ENCODE measurements around the gene PEAK1.
"Not testable (repeated sequence)": the region's sequence is repeated elsewhere in the genome, so short reads cannot be mapped to it uniquely, and the experiment has no call there.

PEAK1 gene

DNA sequence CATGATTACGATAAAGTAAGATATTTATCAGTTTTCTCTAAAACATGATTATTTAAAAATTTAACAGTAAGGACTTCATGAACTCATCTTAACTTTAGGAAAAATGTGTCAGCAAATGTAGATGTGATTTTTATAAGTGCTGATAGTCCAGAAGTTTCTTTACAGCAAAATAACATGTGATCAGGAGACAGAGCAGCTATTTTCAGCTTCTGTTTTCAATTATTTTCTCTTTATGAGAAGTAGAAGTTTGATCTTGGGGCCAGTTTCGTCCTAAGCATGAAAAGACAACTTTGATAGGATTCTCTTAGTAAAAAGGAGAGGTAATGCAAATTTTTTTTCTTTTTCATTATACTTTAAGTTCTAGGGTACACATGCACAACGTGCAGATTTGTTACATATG is 252.5 kb downstream of the PEAK1 start:
- no peak for DNase-seq

DNA sequence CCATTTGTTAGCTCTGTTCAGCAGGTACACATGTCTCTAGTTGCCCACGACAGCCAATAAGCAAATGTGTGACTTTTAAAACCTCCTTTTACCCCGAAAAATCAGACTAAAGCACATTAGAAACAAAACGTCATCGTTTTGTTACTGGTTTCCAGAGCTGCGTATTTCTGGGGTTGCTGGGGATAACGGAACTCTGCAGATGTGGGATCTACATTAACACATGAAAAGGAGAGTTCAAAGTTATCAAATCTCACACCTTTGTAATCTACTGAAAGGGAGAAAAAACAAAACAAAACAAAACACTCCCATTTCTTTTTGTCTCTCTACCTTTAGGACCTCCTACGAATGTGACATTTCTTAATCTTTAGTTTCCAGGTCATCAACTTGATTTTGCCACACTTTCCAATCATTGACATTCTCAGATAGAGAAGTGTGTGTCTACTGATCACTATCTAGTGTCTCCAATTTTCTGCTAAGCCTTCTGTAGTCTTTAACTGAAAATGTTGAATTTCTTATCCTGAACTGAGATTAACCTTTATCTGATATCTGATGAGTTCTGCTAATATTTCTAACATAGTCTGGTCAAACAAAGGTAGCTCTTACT is 256.0 kb downstream of the PEAK1 start:
- no peak for DNase-seq

- no peak for DNase-seq
Observed at GRCh38 chr15:77162872-77163633, 256.9 kb downstream of the PEAK1 start.

DNA sequence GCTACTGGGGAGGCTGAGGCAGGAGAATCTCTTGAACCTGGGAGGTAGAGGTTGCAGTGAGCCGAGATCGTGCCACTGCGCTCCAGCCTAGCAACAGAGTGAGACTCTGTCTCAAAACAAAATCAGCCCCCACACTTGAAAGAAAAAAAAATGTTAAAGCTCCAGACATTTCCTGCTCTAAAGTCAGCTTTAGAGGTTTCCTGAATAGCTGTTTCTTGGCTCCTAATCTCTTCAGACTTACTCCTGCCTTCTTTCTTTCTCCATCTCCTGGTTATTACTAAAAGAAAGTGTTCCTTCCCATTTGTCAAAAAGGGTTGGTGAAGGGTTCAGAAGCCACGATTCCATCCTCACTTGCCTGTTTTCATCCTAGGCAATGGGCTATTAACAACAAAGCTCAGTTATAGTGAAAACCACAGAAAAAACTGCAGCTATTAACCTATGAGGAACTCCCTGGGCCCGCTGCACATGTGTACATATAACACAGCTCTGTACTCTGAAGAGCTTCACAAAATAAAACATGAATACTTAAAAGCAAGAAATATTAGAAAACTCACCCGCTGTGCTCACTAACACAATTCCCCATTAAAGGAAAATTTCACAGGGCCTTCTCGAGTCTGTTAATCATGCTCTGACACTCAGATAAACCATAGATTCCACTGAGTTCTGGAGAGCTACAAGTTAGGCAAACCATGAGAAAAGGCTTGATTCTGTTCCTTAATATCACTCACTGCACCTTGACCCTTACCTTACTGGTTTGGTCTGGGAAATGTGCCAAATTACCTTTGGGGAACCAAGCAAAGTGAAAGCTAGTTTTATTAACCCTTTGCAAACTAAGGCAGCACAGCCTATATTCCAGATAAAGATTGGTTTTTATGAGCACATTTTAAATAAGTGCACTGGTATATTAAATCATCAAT is 259.1 kb downstream of the PEAK1 start:
- no peak for DNase-seq

GRCh38 chr15:77156000-77156399 is 263.9 kb downstream of the PEAK1 start:
- not testable (repeated sequence) for DNase-seq

- no peak for DNase-seq
Observed at GRCh38 chr15:77148191-77148590, 271.7 kb downstream of the PEAK1 start.

DNA sequence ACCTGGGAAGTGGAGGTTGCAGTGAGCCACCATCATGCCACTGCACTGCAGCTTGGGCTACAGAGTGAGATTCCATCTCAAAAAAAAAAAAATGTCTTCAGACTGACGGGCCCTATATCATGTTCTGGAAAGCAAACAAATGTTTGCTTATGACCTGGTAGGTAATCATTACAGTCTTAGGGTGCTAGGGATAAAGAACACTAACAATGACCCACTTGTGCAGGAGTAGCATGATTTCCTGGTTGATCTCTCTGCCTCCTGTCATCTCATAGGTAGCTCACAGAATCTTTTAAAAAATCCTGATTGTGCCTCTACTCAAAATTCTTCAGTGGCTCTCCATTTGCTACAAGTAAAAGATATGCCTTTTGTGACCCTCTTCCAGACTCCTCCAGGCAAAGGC is 274.5 kb downstream of the PEAK1 start:
- DNase-seq, result no peak

- DNase-seq, result no peak
Observed at GRCh38 chr15:77144492-77145070, 275.3 kb downstream of the PEAK1 start.

- DNase-seq, result no peak
Observed at GRCh38 chr15:77144026-77144425, 275.9 kb downstream of the PEAK1 start.

- no peak for DNase-seq
Observed at GRCh38 chr15:77143616-77144015, 276.3 kb downstream of the PEAK1 start.

DNA sequence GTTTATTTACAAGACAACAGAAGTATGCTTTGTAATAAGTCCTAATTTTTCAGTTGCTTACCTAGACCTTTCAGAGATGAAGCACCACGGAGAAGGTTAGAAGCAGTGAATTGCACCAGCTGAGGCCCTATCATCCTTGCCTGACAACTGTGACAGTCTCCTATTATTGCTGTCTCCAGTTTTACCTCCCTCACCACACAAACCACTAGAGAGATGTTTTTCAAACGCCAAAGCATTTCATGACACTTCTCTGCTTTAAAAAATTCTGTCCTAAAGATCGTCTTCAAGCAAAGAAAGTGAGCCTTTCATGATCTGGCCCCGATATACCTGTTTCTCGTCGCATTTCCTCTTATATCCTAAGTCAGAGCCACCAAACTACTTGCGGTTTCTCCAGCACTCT is 276.7 kb downstream of the PEAK1 start:
- no peak for DNase-seq

- DNase-seq, result no peak
Observed at GRCh38 chr15:77140220-77140619, 279.7 kb downstream of the PEAK1 start.

DNA sequence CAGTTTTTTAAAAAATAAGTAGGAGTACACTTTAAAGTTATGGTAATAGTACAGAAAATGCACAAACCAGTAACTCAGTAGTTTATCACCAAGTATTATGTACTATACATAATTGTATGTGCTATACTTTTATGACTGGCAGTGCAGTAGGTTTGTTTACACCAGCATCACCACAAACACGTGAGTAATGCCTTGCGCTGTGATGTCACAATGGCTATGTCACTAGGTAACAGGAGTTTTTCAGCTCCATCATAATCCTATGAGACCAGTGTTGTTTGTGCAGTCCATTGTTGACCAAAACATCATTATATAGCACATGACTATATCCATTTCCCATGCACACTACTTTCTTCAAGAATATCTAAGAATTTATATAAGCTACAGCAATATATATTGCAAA is 280.6 kb downstream of the PEAK1 start:
- DNase-seq, result no peak

GRCh38 chr15:77138167-77138522 is 281.8 kb downstream of the PEAK1 start:
- DNase-seq, result no peak

GRCh38 chr15:77135181-77135580 is 284.7 kb downstream of the PEAK1 start:
- DNase-seq, result no peak

DNA sequence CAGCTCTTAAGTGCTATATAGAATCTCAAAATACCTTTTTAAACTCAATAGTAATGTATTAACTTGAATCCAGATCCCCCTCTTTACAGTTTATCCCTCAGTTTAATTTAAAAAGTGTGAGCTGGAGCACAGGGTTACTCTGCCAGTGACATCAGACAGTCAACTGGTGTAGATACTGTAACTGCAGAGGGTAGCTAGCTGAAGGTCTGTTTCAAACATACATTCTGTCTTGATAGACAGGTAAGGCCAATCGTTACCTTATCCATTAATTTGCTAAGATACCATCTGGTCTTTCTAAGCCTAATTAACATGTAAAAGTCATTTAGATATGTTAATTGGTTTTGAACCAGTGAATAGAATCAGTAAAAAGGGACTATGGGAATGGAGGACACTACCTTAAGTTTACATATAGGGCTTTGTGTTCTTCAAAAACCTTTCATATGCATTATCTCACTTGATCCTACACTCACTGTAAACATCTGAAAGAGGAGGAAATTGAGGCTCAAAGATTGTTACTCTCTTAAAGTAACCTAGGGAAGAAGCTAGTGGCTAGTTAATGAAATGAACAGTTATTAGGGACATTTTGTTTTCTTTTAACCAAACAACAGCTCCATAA is 289.5 kb downstream of the PEAK1 start:
- DNase-seq, result no peak

DNA sequence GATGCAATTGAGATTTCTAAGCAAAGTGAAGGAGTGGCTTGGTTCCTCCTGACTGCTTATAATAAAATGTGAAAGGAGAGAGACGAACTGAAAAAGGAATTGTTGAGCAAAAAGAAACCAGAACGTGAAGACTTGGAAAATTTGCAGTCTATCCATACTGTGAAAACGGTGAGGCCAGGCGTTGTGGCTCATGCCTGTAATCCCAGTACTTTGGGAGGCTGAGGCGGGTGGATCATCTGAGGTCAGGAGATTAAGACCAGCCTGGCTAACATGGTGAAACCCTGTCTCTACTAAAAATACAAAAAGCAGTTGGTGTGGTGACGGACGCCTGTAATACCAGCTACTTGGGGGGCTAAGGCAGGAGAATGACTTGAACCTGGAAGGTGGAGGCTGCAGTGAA is 292.3 kb downstream of the PEAK1 start:
- DNase-seq, result no peak

DNA sequence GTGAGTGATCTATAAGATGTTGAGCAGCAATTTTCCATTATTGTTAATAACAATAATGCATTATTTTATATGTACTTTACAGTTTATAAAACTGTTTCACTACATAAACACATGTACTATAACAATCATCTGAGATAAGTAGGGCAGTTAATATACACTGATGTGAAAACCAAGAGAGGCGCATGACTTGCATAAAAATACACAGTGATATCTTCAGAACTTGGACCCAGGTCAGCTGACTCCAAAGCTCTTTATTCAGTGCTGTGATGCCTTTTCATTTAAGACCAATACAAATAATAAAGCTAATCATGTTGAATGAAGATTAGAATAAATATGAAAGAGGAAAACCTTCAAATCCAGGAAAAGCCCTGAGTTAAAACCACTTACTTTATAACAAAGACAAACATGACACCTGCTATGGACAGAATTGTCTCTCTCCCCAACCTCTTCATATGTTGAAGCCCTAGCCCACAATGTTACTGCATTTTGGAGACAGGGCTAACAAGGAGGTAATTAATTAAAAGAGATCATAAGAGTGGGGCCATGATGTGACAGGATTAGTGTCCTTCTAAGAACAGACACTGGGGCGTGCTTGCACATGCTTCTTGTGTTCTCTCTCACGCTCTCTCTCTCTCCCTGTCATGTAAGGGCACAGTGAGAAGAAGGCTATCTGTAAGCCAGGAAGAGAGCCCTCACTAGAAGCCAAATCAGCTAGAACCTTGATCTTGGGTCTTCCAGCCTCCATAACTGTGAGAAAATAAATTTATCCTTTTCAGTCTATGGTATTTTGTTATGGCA is 293.2 kb downstream of the PEAK1 start:
- no peak for DNase-seq

DNA sequence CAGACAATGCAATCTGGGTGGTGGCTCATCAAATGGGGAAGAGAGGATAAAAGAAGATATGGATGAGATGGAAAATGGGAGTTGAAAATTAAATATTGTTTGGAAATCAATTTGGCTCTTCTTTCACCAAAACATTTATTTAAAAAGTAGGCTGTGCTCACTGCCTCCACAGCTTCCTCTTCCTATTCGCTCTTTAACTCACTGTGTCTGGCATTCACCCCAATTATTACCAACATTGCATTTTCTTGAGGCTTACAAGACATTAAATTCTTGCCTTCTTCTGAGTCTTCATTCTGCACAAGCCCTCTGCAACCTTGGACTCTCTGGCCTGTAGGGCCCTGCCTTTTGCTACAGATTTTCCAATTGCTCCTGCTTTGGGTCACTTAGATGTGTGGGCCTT is 296.1 kb downstream of the PEAK1 start:
- no peak for DNase-seq

DNA sequence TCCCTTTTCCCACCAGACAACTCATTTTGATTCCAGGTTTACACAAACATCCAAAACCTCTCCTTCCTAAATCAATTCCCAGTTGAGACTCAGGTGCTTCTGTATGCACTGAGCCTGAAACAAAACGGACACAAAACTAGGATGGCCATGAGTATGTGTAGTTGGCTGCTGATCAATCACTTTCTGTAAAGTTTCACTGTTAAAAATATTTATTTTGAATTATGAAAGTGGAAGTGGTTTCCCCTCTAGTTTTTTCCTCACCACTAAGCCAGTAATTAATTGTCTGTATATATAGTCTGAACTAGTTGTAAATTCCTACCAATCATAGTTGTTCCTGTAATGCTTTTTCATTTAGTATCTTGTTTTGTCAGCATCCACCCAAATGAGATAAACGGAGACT is 297.3 kb downstream of the PEAK1 start:
- no peak for DNase-seq

DNA sequence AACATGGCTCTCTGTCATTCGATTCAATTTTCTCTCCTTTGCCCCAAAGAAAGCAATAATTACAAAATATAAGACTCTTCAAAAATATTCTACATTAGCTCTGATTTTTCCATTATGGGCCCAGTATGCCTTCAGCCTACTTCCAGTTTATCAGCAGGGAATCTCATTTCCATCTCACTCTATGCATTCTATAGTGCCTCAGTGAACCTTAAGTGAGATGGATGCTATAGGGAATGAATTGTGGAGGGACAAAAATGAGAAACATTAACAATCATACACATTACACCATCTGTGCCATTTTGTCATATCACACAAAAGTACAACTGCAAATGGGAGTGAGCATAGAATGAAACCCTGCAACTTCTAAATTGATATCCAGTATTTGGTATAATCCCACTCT is 298.3 kb downstream of the PEAK1 start:
- no peak for DNase-seq

DNA sequence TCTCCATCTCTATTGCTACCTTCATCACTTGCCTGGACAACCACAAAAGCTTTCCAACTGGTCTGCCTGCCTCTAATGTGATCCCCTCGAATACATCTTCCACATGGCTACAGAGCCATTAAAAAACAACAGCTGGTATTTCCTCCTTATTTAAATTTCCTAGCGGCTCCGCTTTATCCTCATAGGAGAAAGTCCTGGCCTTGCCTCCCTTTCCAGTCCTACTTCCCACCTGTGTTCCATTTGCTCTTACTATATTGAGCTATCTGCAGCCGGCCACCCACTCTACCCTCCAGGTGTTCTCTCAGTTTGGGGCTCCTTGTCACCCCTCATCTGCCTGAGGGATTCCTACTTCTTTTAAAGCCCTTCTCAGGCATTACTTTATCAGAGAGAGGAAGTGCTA is 299.3 kb downstream of the PEAK1 start:
- DNase-seq, result no peak

Measured in right forelimb (tissue), 1 donor.